Measurements from ENCODE around the gene STN1.

Gene STN1

DNA sequence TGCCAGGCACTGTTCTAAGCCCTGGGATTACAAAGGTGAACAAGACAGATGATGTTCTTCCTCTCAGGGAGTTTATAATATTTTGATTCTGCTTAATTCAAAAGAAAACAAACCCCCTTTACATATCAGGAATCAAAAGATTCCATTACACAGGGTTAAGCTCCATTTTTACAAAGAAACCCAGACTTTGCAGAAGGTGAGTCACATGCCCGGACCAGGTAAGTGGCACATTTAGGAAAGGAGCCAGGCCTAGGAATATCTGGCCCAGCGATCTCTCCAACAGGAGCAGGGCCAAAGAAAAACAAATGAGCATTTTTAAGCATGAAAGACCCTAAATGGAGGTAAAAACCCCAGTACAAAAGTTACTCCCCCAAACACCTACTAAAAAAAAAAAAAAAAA lies 1.1 kb downstream of the STN1 start:
- H2AFZ ChIP-seq (ENCODE audit: low read depth, low read length) = no peak overlapping the region
- no peaks in the 10 kb centered on the region for H3K9me3 ChIP-seq (ENCODE audit: insufficient read depth, low read length)
- no peaks in the 10 kb centered on the region for H4K20me1 ChIP-seq (ENCODE audit: insufficient read depth, low read length)
- H3K4me1 ChIP-seq (ENCODE audit: low read length) = peaks cover 11% of the 10 kb centered on the region
- H3K27me3 ChIP-seq (ENCODE audit: low read depth, low read length) = no peaks in the 10 kb centered on the region
- TF ChIP-seq, protein P1, sequence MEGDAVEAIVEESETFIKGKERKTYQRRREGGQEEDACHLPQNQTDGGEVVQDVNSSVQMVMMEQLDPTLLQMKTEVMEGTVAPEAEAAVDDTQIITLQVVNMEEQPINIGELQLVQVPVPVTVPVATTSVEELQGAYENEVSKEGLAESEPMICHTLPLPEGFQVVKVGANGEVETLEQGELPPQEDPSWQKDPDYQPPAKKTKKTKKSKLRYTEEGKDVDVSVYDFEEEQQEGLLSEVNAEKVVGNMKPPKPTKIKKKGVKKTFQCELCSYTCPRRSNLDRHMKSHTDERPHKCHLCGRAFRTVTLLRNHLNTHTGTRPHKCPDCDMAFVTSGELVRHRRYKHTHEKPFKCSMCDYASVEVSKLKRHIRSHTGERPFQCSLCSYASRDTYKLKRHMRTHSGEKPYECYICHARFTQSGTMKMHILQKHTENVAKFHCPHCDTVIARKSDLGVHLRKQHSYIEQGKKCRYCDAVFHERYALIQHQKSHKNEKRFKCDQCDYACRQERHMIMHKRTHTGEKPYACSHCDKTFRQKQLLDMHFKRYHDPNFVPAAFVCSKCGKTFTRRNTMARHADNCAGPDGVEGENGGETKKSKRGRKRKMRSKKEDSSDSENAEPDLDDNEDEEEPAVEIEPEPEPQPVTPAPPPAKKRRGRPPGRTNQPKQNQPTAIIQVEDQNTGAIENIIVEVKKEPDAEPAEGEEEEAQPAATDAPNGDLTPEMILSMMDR (IDR thresholded peaks at IDR 0.05; ENCODE audit: low read depth, low read length) = no peak
- TF ChIP-seq EZH2phosphoT487 (IDR thresholded peaks at IDR 0.05; ENCODE audit: low read depth) = no peak
- H3K79me2 ChIP-seq (ENCODE audit: low read length) = peaks cover 3% of the 10 kb centered on the region; the same call in 1 of the 2 replicates
- peak overlapping the region; percentile 90; the same call in 1 of the 2 replicates for H3K9ac ChIP-seq (ENCODE audit: low read length)
- H3K4me2 ChIP-seq (ENCODE audit: low read length) = peak overlapping the region; percentile 89
- H3K4me3 ChIP-seq (ENCODE audit: low read length) = peak overlapping the region; percentile 90
- peaks cover 19% of the 10 kb centered on the region for H3K36me3 ChIP-seq (replicated peaks; ENCODE audit: low read depth, low read length)
- H3K27ac ChIP-seq (ENCODE audit: low read length) = no peak overlapping the region

DNA sequence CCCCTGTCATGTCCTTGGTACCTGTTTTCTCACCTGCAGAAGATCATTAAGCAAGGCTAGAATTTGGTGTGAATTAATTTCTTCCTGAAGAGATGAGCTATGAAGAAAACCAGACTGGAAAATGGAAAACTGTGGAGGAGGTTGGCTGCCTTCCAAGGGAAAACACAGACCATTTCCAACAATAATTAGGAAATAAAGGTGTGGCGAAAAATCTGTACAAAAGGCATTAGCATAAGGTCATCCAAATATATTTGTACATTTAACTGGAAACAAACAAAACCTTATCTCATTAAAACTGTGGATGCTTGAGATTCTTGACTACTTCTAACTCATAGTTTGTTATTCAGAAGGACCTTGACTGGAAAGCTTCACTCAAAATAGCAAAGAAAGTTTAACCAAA lies 1.7 kb downstream of the STN1 start:
- Histone ChIP-seq H3K9ac (ENCODE audit: low read length) (no peak overlapping the region), H2AFZ (ENCODE audit: low read depth, low read length) (no peak overlapping the region), H3K36me3 (replicated peaks; ENCODE audit: low read depth, low read length) (peaks cover 19% of the 10 kb centered on the region), H3K9me3 (ENCODE audit: insufficient read depth, low read length) (no peaks in the 10 kb centered on the region), H3K4me3 (ENCODE audit: low read length) (no peak overlapping the region), H3K4me2 (ENCODE audit: low read length) (no peak overlapping the region), H3K4me1 (ENCODE audit: low read length) (peaks cover 11% of the 10 kb centered on the region), H3K27me3 (ENCODE audit: low read depth, low read length) (no peaks in the 10 kb centered on the region), H4K20me1 (ENCODE audit: insufficient read depth, low read length) (no peaks in the 10 kb centered on the region), H3K27ac (ENCODE audit: low read length) (no peak overlapping the region), H3K79me2 (ENCODE audit: low read length) (peaks cover 3% of the 10 kb centered on the region; the same call in 1 of the 2 replicates)
- TF ChIP-seq, protein P1 (IDR thresholded peaks at IDR 0.05; ENCODE audit: low read depth, low read length) = no peak
- no peak for TF ChIP-seq EZH2phosphoT487 (IDR thresholded peaks at IDR 0.05; ENCODE audit: low read depth)

DNA sequence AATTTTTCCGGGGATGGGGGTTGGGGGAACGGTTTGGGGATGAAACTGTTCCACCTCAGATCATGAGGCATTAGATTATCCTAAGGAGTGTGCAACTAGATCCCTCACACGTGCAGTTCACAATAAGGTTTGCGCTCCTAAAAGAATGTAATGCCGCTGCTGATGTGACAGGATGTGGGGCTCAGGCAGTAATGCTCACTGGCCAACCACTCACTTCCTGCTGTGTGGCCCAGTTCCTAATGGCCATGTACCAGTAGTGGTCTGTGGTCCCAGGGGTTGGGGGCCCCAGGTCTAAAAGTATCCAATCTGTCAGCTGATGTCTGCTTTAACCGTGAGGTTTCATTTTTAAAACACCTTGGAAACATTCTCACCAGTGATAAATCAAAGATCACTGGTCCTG lies 2.2 kb downstream of the STN1 start:
- Histone ChIP-seq H3K4me2 (ENCODE audit: low read length) (no peak overlapping the region), H4K20me1 (ENCODE audit: insufficient read depth, low read length) (no peaks in the 10 kb centered on the region), H3K4me1 (ENCODE audit: low read length) (peaks cover 11% of the 10 kb centered on the region), H3K36me3 (replicated peaks; ENCODE audit: low read depth, low read length) (peaks cover 19% of the 10 kb centered on the region), H3K4me3 (ENCODE audit: low read length) (no peak overlapping the region), H3K27ac (ENCODE audit: low read length) (no peak overlapping the region), H3K79me2 (ENCODE audit: low read length) (peaks cover 3% of the 10 kb centered on the region; the same call in 1 of the 2 replicates), H3K9me3 (ENCODE audit: insufficient read depth, low read length) (no peaks in the 10 kb centered on the region), H3K9ac (ENCODE audit: low read length) (no peak overlapping the region), H2AFZ (ENCODE audit: low read depth, low read length) (no peak overlapping the region), H3K27me3 (ENCODE audit: low read depth, low read length) (no peaks in the 10 kb centered on the region)
- TF ChIP-seq, protein P1 (IDR thresholded peaks at IDR 0.05; ENCODE audit: low read depth, low read length) = no peak
- no peak for TF ChIP-seq EZH2phosphoT487 (IDR thresholded peaks at IDR 0.05; ENCODE audit: low read depth)

DNA sequence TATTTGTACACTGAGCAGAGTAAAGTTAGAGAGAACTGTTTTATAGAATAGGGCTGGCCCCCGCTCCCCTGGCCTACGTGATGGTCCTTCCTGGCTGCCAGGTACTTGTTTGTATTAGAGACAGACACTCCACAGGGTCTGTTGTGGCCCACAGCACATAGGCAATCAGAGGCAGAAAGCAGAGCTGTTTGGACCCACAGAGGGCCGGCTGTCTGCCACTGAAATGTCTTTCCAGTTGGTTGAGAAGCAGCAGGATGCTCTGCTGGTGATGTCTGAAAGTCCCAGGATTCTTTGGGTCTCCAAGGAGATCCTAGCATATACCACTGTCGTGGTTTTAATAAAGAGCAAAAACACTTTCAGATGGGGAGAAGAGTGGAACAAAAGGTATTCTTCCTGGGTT lies 5.2 kb downstream of the STN1 start:
- peaks cover 3% of the 10 kb centered on the region; the same call in 1 of the 2 replicates for H3K79me2 ChIP-seq (ENCODE audit: low read length)
- peaks cover 13% of the 10 kb centered on the region; the same call in 1 of the 2 replicates for H3K4me1 ChIP-seq (ENCODE audit: low read length)
- H2AFZ ChIP-seq (ENCODE audit: low read depth, low read length) = no peak overlapping the region
- no peaks in the 10 kb centered on the region for H4K20me1 ChIP-seq (ENCODE audit: insufficient read depth, low read length)
- no peaks in the 10 kb centered on the region for H3K27me3 ChIP-seq (ENCODE audit: low read depth, low read length)
- no peak overlapping the region for H3K9ac ChIP-seq (ENCODE audit: low read length)
- H3K36me3 ChIP-seq (replicated peaks; ENCODE audit: low read depth, low read length) = peaks cover 19% of the 10 kb centered on the region
- no peak overlapping the region for H3K4me3 ChIP-seq (ENCODE audit: low read length)
- H3K9me3 ChIP-seq (ENCODE audit: insufficient read depth, low read length) = no peaks in the 10 kb centered on the region
- H3K4me2 ChIP-seq (ENCODE audit: low read length) = no peak overlapping the region
- no peak for TF ChIP-seq EZH2phosphoT487 (IDR thresholded peaks at IDR 0.05; ENCODE audit: low read depth)
- TF ChIP-seq, protein P1 (IDR thresholded peaks at IDR 0.05; ENCODE audit: low read depth, low read length) = no peak
- no peak overlapping the region for H3K27ac ChIP-seq (ENCODE audit: low read length)

All from OCI-LY3 (cell line).